ENCODE results near the gene ATP8B2.
"Not testable (repeated sequence)": the region's sequence is repeated elsewhere in the genome, so short reads cannot be mapped to it uniquely, and the experiment has no call there.

The ATP8B2 gene

GRCh38 chr1:154324669-154325582 is at the start of gene ATP8B2:
Gene ATP8B2 (plus strand): TSS chr1:154325525. CDS start chr1:154328142, 2,617 bp downstream.
- peak; percentile 50 for DNase-seq

GRCh38 chr1:154276797-154277196 is 48.5 kb upstream of the ATP8B2 start:
- no peak for DNase-seq

GRCh38 chr1:154287591-154287990 is 37.7 kb upstream of the ATP8B2 start:
- not testable (repeated sequence) for DNase-seq

- no peak for DNase-seq
Measured at GRCh38 chr1:154288661-154289060, 36.7 kb upstream of the ATP8B2 start.

- no peak for DNase-seq
Measured at GRCh38 chr1:154290921-154291320, 34.4 kb upstream of the ATP8B2 start.

GRCh38 chr1:154295408-154296235 is 29.7 kb upstream of the ATP8B2 start:
- DNase-seq: no peak

- DNase-seq: no peak
Measured at GRCh38 chr1:154301582-154301981, 23.7 kb upstream of the ATP8B2 start.

- no peak for DNase-seq
Measured at GRCh38 chr1:154304664-154305337, 20.5 kb upstream of the ATP8B2 start.

- no peak for DNase-seq
Measured at GRCh38 chr1:154306151-154306550, 19.2 kb upstream of the ATP8B2 start.

GRCh38 chr1:154307670-154308270 is 17.6 kb upstream of the ATP8B2 start:
- DNase-seq: not testable (repeated sequence)

- not testable (repeated sequence) for DNase-seq
Measured at GRCh38 chr1:154309136-154309535, 16.2 kb upstream of the ATP8B2 start.

GRCh38 chr1:154312229-154313065 is 12.9 kb upstream of the ATP8B2 start:
- DNase-seq: not testable (repeated sequence)

GRCh38 chr1:154313066-154313356 is 12.3 kb upstream of the ATP8B2 start:
- no peak for DNase-seq

- DNase-seq: not testable (repeated sequence)
Measured at GRCh38 chr1:154314226-154314625, 11.1 kb upstream of the ATP8B2 start.

- DNase-seq: no peak
Measured at GRCh38 chr1:154316704-154317103, 8.6 kb upstream of the ATP8B2 start.

GRCh38 chr1:154318386-154318785 is 6.9 kb upstream of the ATP8B2 start:
- DNase-seq: no peak

GRCh38 chr1:154320882-154321608 is 4.3 kb upstream of the ATP8B2 start, which contains the start of gene AQP10:
Gene AQP10 (plus strand): TSS chr1:154321093. CDS start chr1:154321156, 63 bp downstream.
- DNase-seq: no peak

GRCh38 chr1:154321609-154321934 is 3.8 kb upstream of the ATP8B2 start:
- not testable (repeated sequence) for DNase-seq

- no peak for DNase-seq
Measured at GRCh38 chr1:154323493-154323892, 1.8 kb upstream of the ATP8B2 start.

GRCh38 chr1:154324241-154324640 is 1.1 kb upstream of the ATP8B2 start:
- no peak for DNase-seq
